Aorta (tissue), 5 donors: ENCODE data around the gene ELL2. TPM values are rescaled to one million over a fixed set of nuclear protein-coding genes. Genes with fewer than 3 reads are reported as not detected.

Experiments used
- ATAC-seq: fragments of 200-7000 bp; cut with Tn5 transposase; one replicate; pipeline ENCODE4 v1.9.1; 2022; ENCODE audit warnings: moderate library complexity; ENCODE audit not compliant: low FRiP score
- DNase-seq, 2 donors: peaks; one replicate each; pipeline ENCODE4 v3.0.0-alpha.2; 2020
- H3K27ac ChIP-seq, 2 donors: one replicate each; pipeline ENCODE4 v1.5.1; 2013; ENCODE audit warnings: low read length in 2 of 2, mild to moderate bottlenecking in 2 of 2, moderate library complexity in 2 of 2, control low read depth in 1 of 2, inconsistent platforms in 1 of 2, low read depth in 1 of 2
- H3K27me3 ChIP-seq, 2 donors: one replicate each; pipeline ENCODE4 v1.6.1; 2013; ENCODE audit warnings: control low read depth in 1 of 2, low read length in 1 of 2, mild to moderate bottlenecking in 1 of 2, moderate library complexity in 1 of 2; ENCODE audit not compliant: insufficient read depth in 2 of 2, control insufficient read depth in 1 of 2
- H3K36me3 ChIP-seq, 2 donors: one replicate each; pipeline ENCODE4 v1.6.1; 2013; ENCODE audit warnings: control low read depth in 1 of 2, low read length in 1 of 2, mild to moderate bottlenecking in 1 of 2; ENCODE audit not compliant: insufficient read depth in 2 of 2, control insufficient read depth in 1 of 2
- H3K4me1 ChIP-seq, 2 donors: one replicate each; pipeline ENCODE4 v1.6.1; 2013; ENCODE audit warnings: low read length in 2 of 2, control low read depth in 1 of 2, mild to moderate bottlenecking in 1 of 2, moderate library complexity in 1 of 2; ENCODE audit not compliant: insufficient read depth in 2 of 2, control insufficient read depth in 1 of 2
- H3K4me3 ChIP-seq, 2 donors: one replicate each; pipeline ENCODE4 v1.5.1; 2013; ENCODE audit warnings: low read length in 2 of 2, control low read depth in 1 of 2, mild to moderate bottlenecking in 1 of 2
- H3K9me3 ChIP-seq: one replicate; pipeline ENCODE4 v1.6.1; 2013; ENCODE audit warnings: mild to moderate bottlenecking, low read length; ENCODE audit not compliant: control insufficient read depth
- WGBS, 2 donors: extraction: QIAGEN DNeasy Blood & Tissue Kit; methylation state at CpG; one replicate each; pipeline ENCODE4 v1.1.7; 2013; 5-methylcytosine and 5-hydroxymethylcytosine counted together
- intact Hi-C, 2 donors: fragments of 100-400 bp; cut with DNase I; formaldehyde crosslinking; loops; one replicate each; pipeline versions ENCODE4 v1.14.2 to v1.15.0; 2022
- polyA plus RNA-seq, 2 donors: library from polyadenylated mRNA; stranded (reverse); fragments of 200-250 nt; gene quantifications; one replicate each; pipeline ENCODE4 v1.2.3, GENCODE V29; 2013
- total RNA-seq, 2 donors: library from RNA; stranded (reverse); fragmentation: NEBNext Ultra II Directional; extraction: Animal tissue kit (Norgen Biotek cat#: 25700); gene quantifications; one replicate each; pipeline ENCODE4 v1.2.1, GENCODE V29; 2021
- donor health status: healthy with polysubstance abuse.
- donor health status: Bipolar disorder and iron deficiency.
- donor health status: DM: no; HTN: no; CAD: no.
- donor health status: DM: no; HTN: no; CAD: no.
- donor health status: DM: yes; HTN: yes; CAD: no.

The ELL2 gene
- total and polyA plus RNA-seq, 4 donors, result 36.6 to 207 (median 77.9) TPM

DNA sequence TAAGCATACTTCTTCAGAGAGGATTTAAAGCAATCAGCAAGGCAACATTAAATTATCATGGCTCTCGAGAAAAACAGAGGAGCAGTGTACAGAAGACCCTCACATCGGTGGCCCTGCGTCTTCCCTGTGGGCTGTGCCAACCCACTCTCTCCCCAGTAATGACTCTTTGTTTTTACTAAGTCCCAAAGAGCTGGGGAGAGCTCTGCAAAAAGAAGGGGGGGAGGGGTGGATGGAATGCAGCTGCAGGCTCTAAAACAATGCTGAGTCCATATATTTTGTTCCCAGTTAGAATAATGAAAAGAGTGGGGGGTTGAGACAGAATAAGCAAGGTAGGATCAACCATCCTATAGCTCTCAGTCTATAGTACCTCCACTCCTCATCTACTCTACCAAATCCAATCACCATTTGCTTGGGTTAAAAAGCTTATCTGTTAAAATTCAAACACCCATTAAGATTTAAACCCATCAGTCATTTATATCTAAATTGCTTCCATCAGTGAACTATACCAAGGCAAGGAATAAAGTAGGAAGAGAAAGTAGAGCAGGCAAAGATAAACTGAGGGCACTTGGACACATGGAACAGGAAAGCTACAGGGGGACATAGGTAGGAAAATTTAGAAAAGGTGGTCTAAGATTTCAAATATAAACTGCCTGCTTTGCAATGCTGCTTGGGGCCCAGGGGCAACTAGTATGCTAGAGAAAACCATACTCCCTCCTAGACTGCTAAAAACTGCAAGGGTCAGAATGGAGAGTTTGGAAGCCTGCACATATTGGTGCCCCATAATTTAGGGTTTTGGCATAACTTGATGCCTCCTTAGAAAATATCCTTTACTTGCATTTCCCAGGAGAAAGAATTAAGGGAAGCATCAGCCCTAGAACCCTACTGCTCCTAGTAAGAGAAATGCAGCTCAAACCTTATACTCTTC lies 20.6 kb downstream of the ELL2 start:
- DNase-seq (no peak), ATAC-seq (no peak)
- peaks cover 3 to 10% of the 10 kb centered on the region in 2 donors for H3K4me1 ChIP-seq
- no peak overlapping the region for H3K27ac ChIP-seq
- 23 to 28% methylated on average over 3 of the region's 3 CpGs for WGBS, 2 donors
- no peaks in the 10 kb centered on the region for H3K9me3 ChIP-seq
- H3K27me3 ChIP-seq, result no peaks in the 10 kb centered on the region
- no peak overlapping the region for H3K4me3 ChIP-seq
- no peaks in the 10 kb centered on the region for H3K36me3 ChIP-seq
- intact Hi-C loops, result no loop called here

DNA sequence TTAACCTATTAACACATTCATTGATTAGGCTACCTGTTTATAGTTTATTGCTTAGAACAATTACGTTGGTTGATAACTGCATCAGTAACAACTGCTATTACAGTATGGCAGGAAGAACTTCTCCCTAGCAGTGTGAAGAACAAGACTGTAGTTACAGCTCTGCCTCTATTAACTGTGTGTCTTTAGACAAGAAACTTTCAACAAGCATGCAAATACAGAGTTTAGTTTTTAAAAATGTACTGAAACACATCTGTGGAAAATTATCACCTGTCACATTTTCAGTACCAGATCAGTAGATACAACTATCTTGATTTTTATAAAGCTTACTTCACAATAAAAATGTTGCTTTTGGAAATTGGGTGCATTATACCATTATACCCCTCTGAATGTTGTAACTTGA lies 22.2 kb downstream of the ELL2 start:
- H3K9me3 ChIP-seq, result no peaks in the 10 kb centered on the region
- no peaks in the 10 kb centered on the region for H3K36me3 ChIP-seq
- WGBS, 2 donors, result 80 to 83% methylated on average over 1 of the region's 1 CpG
- no peak for DNase-seq
- intact Hi-C loops, result loop anchor here in 1 of 2 donors (5.0 kb wide), 1 partner anchor 37 kb away; no protein-coding TSS in a partner anchor
- ATAC-seq, result no peak
- no peak overlapping the region for H3K4me3 ChIP-seq
- H3K27ac ChIP-seq, result no peak overlapping the region
- no peaks in the 10 kb centered on the region for H3K27me3 ChIP-seq
- peaks cover 0 to 10% of the 10 kb centered on the region in 2 donors for H3K4me1 ChIP-seq

DNA sequence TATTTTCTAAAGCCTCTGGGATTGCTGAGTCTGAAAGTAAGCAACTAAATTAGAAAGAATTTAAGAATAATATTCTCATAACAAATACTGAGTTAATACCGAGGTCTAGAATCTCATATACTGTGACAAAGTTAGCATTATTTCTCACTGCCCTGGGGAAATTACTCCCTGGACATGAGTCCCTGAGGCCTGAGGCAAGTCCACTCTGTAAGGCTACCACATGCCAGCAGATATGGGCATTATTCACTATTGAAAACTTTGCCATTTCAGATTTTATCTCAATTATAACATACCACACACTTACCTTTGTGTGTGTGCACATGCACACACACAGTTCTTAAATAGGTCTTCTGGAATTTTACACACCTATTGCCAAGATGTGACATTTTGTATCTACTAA lies 22.9 kb downstream of the ELL2 start:
- no peak for DNase-seq
- intact Hi-C loops, result loop anchor here in 1 of 2 donors (5.0 kb wide), 1 partner anchor 36 kb away; no protein-coding TSS in a partner anchor

DNA sequence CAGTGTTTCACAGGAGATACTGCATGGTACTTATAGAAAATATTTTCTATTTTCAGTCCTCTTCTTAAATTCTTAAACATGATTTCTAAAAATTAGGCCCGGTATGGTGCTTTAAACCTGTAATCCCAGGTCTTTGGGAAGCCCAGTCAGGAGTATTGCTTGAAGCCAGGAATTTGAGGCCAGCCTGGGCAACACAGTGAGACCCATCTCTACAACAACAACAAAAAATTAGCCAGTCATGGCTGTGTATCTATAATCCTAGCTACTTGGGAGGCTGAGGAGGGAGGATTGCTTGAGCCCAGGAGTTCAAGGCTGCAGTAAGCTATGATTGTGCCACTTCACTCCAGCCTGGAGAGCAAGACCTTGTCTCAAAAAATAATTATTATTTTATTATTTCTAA lies 23.3 kb downstream of the ELL2 start:
- H3K9me3 ChIP-seq, result no peaks in the 10 kb centered on the region
- H3K36me3 ChIP-seq, result no peaks in the 10 kb centered on the region
- DNase-seq (no peak), ATAC-seq (no peak)
- intact Hi-C loops, result loop anchor here in 1 of 2 donors (5.0 kb wide), 1 partner anchor 36 kb away; no protein-coding TSS in a partner anchor
- H3K27me3 ChIP-seq, result no peaks in the 10 kb centered on the region
- 91 to 93% methylated on average over 1 of the region's 1 CpG for WGBS, 2 donors
- peaks cover 0 to 14% of the 10 kb centered on the region in 2 donors for H3K4me1 ChIP-seq
- H3K27ac ChIP-seq, result no peak overlapping the region
- no peak overlapping the region for H3K4me3 ChIP-seq

More for the DNA sequence above, 22.9 kb downstream of the ELL2 start:
- ATAC-seq, result no peak
- 61 to 62% methylated on average over 1 of the region's 1 CpG for WGBS, 2 donors
- no peaks in the 10 kb centered on the region for H3K9me3 ChIP-seq
- H3K27ac ChIP-seq, result no peak overlapping the region
- peaks cover 0 to 14% of the 10 kb centered on the region in 2 donors for H3K4me1 ChIP-seq
- H3K36me3 ChIP-seq, result no peaks in the 10 kb centered on the region
- H3K27me3 ChIP-seq, result no peaks in the 10 kb centered on the region
- no peak overlapping the region for H3K4me3 ChIP-seq

DNA sequence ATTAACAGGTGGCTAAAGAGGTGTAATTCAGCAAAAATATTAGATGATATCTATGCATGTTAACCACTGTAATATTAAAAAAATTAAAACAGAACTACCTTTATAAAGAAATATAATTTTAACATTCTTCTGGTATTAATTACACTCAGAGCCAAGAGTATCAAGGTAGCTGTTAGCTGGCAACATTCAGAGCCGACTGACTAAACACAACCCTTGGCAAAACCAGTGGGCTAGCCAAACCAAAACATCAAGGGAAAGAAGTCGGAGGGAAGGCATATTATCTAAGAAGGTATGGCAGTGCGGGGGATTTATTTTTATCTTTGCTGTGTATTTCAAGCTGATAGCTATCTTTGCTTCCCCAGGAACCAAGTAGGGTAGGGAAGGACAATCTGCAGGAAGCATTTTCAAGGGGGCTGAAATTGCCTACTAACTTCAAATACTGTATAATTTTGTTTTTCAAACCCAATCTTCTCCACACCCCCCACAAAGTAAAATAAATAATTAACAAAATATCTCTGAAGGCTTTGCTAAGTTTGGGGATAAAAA lies 24.0 kb downstream of the ELL2 start:
- 3 to 13% methylated on average over 3 of the region's 3 CpGs for WGBS, 2 donors

DNA sequence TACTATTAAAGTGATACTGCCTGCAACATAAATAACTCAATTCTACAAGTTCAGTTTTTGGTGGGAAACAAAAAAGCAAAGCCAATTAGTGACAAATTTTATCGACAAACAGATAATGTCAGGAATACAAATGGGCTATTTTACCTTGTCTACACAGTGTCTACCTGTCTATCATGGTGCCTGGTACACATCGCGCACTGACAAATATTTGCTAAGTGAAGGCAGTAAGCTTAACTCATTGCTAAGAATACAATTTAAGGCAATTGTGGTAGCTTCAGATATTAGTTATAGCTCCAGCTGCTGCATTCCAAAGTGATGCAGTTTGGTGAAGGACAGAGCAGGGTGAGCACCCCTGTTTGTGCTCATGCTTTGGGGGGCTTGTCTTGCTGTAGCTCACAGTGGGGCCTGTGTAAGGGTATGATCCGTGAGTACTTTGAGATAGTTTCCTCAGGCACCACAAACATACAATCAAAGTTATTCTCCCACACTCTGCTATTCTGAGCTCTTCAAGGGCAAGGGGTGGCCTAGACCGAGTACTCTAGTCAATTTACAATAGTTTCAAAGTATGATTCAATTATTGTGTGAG lies 24.7 kb downstream of the ELL2 start:
- Histone ChIP-seq H3K27ac (no peak overlapping the region), H3K4me1 (peaks cover 0 to 14% of the 10 kb centered on the region in 2 donors), H3K4me3 (no peak overlapping the region), H3K27me3 (no peaks in the 10 kb centered on the region), H3K36me3 (no peaks in the 10 kb centered on the region), H3K9me3 (no peaks in the 10 kb centered on the region)
- ATAC-seq (no peak), DNase-seq (no peak)
- WGBS, 2 donors, result 77 to 79% methylated on average over 5 of the region's 5 CpGs
- intact Hi-C loops, result loop anchor here in 1 of 2 donors (5.0 kb wide), 1 partner anchor 35 kb away; no protein-coding TSS in a partner anchor

More for the DNA sequence above, 24.0 kb downstream of the ELL2 start:
- Histone ChIP-seq H3K4me1 (peaks cover 0 to 14% of the 10 kb centered on the region in 2 donors), H3K27ac (no peak overlapping the region), H3K36me3 (no peaks in the 10 kb centered on the region), H3K9me3 (no peaks in the 10 kb centered on the region), H3K27me3 (no peaks in the 10 kb centered on the region), H3K4me3 (no peak overlapping the region)
- no peak for DNase-seq
- intact Hi-C loops, result loop anchor here in 1 of 2 donors (5.0 kb wide), 1 partner anchor 35 kb away; no protein-coding TSS in a partner anchor
- no peak for ATAC-seq

DNA sequence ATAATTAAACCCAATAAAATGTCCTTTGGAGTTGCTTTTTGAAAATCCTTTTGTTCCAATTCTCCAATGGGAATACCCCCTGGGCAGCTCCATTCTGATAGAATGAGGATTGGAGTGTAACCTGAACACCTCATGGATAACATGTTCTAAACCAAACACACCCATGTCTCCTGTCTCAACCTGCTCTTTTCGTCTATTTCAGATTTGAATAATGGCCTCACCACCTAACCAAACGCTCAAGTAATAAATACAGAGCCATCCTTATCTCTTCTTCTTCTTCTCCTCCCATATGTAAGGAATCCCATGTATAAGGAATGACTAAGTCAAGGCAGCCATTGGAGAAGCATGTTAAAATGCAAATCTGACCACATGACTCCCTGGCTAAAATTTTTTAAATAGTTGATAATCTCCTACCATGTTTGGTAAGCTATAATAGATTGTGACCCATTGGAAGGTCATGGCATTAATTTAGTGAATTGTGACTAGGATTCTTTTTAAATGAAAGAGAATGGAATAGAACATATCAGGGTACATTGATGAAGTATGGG lies 26.0 kb downstream of the ELL2 start:
- Histone ChIP-seq H3K9me3 (no peaks in the 10 kb centered on the region), H3K27me3 (no peaks in the 10 kb centered on the region), H3K27ac (no peak overlapping the region), H3K36me3 (no peaks in the 10 kb centered on the region), H3K4me1 (peaks cover 4 to 10% of the 10 kb centered on the region in 2 donors), H3K4me3 (no peak overlapping the region)
- 91 to 95% methylated on average over 2 of the region's 2 CpGs for WGBS, 2 donors
- no peak for ATAC-seq
- intact Hi-C loops, result loop anchor here in 1 of 2 donors (5.0 kb wide), 1 partner anchor 33 kb away; no protein-coding TSS in a partner anchor
- DNase-seq, result no peak

DNA sequence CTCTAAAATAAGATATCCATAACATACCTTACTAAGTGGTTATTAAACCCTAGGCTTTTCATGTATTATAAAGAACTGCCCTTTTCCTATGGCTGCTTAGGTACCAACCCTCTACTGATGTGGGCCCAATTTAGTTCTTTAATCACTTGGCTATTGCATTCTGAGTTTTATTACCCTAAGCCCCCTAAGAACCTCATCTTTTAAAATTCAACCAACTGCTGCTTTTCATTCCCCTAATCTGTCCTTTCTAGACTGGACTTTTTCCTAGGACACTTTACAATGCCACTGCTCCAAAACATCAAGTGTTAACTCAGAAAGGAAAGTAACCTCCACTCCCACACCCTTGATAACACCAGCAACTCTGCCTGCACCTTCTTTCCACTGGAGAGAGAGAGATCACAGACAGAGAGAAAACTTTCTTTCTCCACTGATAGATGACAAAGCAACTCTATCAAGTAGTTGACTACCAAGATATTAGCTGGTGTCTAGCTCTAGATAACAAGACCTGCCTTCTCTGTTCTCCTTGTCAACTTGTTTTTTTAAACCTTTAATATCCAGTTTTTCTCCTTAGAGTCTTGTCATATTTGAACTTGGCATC lies 27.3 kb downstream of the ELL2 start:
- Histone ChIP-seq H3K4me1 (peaks cover 4 to 9% of the 10 kb centered on the region in 2 donors), H3K36me3 (no peaks in the 10 kb centered on the region), H3K27ac (no peak overlapping the region), H3K9me3 (no peaks in the 10 kb centered on the region), H3K27me3 (no peaks in the 10 kb centered on the region), H3K4me3 (no peak overlapping the region)
- no peak for ATAC-seq
- intact Hi-C loops, result no loop called here
- no peak for DNase-seq
